Measurements from ENCODE around the gene C1QTNF1.

The C1QTNF1 gene

DNA sequence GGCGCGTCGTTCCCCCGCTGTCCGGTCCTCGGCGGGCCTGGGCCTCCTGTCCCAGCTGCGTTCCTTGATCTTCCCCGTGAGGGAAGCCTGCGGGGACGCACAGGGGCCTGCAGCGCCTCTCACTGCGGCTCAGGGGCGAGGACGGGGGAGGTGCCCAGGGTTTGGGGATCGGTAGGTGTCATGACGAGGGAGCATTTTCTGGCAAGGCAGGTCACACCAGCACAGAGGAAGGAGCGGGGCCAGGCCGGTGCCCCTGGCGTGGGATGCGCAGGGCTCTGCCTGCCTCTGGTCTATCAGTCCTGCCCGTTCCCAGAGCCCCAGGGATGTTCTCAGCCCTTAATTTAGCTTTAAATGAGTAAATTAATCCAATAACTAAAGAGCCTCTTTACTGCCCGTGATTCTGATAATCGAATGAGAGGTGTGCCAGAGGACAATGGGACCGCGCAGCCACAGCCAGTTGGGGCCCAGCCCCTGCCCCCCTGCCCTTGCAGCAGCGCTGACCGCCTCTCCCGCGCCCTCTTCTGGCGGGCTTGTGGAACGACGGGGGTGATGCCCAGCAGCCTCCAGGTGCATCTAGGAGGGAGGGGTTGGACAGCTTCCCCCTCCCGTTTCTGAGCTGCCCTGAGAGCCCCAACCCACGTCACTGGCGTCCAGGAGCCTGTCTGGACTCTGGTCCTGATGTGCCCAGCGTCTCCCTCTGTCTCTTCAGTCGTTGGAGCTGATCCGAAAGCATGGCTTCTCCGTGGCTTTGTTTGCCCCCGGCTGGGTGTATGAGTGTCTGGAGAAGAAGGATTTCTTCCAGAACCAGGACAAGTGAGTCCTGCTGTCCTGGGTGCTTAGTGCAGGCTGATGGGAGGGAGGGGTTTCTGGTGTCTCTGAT, 58.6 kb downstream of the C1QTNF1 start:
- peak; percentile 16 to 20 for DNase-seq

DNA sequence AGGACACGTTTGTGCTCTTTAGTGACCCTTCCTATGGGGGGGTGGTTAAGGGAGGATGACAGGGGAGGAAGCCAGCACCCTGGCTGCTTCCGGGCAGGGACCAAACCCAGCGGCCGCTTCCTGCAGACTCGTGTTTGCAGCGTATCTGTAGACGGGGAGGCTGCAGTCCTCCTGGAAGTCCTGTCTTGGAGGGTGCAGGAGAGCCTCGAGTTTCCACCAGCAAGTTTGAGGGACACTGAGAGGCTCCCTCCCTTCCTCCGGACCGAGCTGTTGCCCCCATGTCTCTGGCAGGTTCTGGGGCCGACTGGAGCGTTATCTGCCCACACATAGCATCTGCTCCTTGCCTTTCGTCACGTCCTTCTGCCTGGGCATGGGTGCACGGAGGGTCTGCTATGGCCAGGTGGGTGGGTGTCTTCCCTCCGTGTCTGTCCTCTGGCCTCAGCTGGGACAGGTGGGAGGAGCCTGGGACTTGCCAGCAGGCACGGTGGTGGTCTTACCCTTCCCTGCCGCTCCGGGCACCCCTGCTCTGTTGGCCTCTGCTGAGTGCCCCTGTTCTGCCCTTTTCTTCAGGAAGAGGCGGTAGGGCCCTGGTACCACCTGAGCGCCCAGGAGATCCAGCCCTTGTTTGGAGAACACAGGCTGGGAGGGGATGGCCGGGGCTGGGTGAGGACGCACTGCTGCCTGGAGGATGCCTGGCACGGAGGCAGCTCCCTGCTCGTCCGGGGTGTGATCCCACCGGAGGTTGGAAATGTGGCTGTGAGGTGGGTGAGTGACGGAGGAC, 59.4 kb downstream of the C1QTNF1 start:
- no peak for DNase-seq

DNA sequence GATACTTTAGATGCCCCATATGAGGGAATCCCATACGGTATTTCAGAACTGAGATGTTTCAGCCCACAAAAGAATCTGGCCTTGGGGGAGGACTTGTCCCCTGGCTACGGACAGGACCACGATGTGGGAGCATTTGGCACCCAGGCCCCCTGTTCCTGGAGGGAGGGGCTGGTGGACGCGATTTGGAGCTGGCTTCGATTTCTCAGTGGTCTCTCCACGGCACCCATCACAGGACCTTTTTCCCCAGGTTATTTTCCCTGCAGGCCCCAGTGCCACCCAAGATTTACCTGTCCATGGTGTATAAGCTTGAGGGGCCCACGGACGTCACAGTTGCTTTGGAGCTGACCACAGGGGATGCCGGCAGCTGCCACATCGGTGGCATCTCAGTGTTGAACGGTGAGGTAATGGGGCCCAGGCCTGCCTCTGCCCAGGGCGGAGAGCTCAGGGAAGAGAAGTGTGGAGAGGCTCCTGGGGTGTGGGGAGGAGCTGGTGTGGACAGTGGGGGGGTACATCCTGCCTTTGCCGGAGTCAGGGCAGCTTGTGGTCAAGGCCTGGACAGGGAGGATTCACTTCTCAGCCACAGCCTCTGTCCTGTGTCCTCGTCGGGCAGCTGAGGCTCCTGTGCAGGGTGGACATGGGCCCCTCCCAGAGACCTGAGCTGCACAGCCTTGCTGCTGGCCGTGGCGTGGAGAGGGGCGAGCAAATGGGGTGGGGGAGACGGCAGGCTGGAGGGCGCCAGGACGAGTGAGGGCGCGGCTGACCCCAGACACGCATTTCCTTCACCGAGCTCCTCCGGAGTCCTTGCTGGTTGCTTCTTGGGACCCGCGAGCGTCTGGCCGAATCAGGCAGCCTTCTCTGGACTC, 60.6 kb downstream of the C1QTNF1 start:
- no peak for DNase-seq

DNA sequence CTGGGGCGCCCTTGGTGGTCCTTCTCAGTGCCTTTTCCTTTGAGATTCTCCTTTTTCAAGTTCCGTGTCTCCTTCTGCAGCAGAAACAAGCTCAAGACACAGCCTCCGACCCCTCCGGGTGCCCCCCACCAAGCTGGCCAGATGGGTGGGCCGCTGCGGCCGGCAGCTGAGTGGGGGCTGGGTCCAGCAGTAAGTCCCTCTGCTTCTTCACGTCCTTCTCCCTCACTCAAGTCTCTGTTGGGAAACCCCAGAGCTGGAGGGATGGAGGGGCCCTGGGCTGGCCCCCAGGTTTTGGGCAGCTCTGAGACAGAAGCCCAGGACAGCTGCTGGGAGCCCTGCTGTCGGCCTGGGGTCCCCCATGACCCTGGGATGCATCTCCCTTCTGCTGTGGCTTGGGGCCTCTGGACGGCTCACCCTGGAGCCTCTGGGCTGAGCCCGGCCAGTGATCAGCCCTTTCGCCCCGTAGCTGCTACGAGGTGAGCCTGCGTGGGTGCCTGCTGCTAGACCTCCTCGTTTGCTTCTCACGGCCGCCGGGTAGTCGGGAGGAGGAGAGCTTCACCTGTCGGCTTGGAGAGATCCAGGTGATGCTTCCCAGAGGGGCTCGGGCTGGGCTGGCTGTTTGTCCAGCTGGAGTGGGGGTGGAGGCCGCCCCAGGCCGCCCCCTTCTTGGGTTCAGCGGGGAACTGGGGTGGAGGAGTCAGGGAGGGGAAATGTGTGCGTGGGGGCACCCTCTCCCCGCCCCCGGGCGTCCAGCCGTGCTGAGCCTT, 61.4 kb downstream of the C1QTNF1 start:
- no peak for DNase-seq

DNA sequence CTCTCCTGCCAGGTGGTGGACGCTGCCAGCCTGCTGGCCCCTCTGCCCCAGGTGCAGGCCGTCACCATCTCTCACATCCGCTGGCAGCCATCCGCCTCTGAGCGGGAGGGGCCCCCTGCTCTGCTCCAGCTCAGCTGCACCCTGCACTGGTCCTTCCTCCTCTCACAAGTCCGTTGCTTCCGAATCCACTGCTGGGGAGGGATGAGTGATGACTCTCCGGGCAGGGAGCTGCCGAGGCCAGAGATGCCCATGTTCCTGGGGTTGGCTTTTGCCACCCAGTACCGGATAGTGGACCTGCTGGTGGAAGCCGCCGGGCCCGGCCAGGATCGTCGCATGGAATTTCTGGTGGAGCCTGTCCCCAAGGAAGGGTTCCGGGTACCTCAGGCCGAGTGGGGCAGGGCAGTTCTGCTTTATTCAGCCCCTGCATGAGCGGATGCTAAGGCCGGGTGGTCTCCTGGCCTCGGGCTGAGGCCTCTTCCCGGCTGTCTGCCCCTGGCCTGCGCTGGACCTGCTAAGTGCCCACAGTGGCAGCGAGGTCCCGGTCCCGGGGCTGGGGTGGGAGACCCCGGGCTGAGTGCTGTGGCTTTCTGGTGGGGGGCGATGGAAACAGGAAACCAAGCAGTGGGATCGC, 62.1 kb downstream of the C1QTNF1 start:
- DNase-seq: no peak

DNA sequence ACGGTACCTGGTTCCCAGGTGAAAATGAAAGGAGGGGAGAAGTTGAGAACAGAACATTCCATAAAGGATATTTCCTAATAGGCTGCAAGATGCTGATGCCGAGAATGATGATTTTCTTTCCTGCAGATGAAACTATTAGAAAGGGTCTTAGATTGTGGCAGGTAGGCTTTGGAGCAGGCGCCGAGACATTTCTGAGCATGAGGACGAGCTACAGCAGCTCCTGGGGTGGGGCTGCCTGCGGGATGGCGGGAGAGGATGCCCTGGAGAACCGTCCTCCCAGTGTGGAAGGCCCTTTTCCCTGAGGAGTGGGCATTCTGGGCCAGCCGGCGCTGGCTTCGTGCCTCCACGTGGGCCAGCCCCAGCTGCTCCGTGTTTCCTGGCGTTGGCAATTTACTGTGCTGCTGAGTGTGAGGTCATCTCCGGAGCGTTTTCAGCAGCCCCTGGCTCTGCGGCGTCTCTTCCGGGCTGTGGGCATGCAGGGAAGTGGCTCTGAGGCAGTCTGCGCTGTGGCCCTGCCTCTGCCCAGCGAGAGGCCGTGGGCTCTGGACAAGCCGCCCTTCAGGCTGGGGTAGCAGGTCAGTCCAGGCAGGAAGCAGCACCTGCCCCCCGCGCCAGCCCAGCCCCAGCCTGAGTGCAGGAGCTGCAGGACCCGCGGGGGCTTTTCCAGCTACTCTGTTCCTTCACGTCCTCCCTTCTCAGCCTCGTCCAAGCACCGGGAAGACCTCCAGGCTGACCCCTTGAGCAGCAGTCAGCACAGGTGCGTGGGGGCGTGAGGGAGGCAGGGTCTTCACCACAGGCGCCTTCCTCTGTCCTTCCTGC, 62.8 kb downstream of the C1QTNF1 start:
- no peak for DNase-seq

DNA sequence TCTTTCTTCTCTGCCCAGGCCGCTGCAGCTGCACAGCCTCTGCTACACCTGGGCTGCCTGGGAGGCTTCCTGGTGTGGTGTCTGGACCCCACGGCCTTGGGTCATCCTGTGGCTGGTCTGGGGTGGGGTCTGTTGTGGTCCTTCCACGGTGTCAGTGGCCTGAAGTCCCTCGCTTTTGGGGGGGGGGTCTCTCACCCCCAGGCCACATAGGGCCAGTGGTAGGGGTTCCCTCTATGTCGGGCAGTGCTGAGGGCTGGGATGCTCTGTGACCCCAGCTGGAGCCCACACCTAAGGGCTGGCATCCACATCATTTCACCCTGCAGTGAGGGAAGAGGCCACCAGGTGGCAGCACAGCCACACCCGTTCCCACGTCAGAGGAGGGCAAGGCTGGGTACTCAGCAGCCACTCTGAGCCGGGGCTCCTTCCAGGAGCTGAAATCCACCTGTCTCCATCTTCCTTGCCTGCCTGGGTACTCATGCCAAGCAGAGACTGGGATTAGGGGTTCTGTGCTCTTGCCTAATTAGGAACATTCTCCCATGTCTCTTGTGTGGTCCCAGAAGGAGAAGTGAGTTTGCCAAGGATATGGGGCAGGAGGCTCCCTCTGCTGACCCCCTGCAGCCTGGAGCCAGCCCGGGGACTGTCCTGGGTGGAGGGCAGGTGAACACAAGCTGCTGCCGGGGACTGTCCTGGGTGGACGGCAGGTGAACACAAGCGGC, 63.6 kb downstream of the C1QTNF1 start:
- DNase-seq: peak; percentile 60 to 70

DNA sequence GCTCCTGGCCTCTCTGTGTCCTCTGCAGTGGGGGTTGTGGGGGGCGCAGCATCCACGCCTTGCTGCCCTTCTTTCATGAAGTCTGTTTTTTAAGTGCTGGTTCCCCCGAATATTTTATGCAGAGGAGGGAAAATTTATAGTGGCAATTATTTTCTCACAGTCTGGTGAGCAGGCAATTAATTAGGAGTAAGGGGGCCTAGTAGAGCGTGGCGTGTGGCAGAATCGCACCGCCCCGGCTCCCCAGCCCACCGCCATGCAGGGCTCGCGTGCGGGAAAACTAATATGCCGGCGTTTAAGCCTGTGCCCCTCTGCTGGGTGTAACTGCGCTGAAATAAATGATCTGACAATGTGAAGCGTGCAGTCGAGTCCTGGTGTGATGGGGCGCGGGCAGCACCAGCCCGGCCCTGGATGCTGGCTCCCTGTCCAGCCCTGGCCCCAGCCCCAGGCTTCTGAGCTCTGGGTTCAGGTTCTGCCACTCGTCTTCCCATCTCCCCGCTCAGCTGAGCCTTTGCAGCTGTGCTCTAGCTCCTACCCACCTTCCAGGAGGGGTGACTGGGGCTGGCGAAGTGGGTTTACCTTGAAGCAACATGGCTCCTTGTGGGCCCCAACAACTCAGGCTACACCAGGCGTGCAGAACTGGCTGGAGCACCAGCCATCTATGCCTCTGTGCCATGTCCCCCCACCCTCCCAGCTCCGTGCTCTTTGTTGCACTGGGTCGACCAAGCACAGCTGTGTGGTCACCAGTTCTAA, 64.5 kb downstream of the C1QTNF1 start:
- no peak for DNase-seq

DNA sequence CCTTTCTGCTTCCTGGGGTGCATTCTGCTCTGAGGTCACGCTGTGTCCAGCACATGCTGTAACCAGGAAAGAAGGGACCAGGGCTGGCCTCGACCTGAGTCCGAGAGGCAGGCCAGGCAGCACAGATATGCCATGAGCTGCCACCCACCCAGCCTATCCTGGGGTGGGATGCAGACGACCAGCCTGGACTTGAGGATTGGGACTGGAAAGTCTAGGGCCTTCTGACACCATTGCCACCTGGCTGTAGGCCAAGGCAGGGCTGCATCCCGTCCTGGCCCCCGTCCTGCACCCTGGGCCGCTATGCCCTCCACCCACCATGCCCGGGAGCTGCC, 65.0 kb downstream of the C1QTNF1 start:
- no peak for DNase-seq

DNA sequence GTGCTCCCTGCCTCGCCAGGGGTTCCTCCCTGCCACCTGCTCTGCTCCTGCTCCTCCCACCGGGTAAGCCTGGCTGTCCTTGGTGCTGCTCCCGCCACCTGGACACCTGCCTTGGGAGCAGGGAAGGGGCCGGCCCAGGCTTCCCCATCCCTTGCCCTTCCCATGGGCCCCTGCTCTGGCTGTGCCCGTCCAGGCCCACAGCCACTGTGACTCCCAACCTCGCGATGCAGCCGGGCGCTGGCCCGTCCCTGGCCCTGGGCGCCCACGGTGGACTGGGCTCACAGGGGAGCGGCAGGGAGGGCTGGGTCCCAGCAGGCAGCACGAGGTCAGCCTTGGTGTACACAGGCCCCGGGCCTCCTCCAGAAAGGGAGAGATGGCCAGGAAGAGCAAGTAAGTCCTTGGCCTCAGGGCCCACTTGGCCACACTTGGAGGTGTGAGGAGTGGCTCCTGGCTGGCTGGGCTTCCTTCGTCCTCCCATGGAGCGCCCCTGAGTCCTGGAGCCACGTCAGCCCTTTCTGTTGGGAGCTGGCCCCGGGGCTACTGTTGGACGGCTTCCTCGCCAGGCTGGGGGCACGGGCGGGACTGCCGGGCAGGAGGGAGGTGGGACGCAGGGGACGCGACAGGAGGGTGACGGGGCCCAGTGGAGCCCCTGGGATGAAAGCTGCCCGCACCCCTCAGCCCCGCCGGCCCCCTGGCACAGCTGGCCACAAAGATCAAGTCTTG, 65.9 kb downstream of the C1QTNF1 start:
- no peak for DNase-seq

DNA sequence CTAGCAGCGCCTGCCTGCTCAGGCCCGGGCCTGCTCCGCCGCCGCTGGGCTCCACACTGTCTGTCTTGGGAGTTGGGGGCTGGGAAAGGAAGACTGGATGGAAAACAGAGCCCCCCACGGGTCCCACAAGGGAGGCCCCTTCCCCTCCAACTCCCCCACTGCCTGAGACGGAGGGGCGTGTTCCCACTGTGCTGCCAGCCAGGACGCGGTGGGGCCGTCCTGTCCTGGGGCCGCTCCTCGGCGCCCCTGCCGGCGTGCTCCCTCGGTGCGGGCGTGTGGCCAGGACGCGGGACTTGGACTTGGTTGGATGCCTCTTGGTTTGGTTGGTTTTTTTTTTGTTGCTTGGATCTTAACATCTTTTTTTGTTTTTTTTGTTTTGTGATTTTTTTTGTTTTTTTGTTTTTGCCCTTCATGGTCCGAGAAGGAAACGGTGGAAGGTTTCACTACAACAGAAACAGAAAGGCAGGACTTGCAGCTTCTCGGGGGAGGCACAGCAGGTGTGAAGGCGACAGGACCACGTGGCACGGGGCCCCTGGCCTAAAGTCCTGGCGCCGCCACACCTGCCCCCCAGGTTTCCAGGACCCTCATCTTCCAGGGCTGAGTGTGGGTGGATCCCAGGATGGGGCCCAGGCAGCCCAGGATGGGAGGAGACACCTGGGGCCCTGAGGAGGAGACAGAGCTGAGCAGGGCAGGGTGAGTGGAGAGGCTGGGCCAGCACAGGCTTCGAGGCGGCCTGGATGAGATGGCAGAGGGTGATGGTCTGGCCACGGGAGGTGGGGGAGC, 66.7 kb downstream of the C1QTNF1 start:
- DNase-seq: no peak

DNA sequence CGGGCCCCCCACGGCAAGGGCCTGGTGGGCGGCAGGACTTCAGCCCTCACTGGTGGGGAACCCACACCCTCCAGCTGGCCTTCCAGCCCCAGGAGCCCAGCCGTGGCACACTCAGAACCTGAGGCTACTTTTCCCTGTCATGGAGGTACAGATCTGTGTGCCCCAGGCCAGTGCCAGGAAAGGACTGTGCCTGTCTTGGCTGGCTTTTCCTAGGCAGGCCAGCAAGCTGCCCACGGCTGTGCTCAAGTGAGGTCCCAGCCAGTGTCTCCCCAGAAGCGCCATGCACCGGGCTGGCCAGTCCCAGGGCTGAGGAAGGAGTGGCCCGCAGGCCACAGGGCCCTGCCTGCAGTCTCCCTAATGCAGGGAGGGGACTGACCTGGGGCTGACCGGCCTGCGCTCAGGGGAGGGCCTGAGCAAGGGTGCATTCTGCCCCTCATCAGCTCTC, 67.3 kb downstream of the C1QTNF1 start:
- no peak for DNase-seq

DNA sequence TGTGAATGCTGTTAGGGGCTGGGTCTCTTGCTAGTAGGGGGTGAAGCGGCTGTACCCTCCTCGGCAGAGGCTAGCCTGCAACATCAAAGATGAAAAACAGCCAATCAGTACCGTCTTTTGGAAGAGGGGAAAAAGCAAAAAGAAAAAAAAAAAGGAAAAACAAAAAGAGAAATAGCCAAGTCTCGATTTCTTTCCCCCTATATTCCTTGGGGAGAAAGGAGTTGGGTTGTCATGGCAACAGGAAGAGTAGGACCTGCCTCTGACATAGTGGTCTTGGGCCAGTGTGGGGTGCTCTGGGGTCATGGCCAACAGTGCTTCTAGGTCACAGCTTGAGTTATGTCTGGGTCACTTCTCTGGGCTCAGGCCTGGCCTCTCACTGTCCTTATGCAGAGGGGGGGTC, 68.6 kb downstream of the C1QTNF1 start:
- no peak for DNase-seq

DNA sequence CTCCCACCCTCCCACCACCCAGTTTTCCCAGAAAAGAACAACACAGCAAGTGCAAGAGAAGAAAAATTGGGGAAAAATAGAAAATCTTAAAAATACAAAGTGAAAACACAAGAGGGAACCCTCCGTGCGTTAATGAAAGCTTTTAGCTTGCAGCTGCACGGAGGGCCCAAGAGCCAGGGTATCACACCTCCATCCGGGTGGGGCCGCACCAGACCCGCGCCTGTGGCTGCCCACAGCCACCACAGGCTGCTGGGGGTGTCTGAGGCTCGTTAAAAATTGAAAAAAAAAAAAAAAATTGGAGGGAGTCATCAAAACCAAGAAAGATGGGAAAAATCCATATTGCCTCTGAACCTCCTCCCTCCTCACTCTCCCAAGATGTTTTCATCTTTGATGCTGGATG, 69.3 kb downstream of the C1QTNF1 start:
- no peak for DNase-seq

DNA sequence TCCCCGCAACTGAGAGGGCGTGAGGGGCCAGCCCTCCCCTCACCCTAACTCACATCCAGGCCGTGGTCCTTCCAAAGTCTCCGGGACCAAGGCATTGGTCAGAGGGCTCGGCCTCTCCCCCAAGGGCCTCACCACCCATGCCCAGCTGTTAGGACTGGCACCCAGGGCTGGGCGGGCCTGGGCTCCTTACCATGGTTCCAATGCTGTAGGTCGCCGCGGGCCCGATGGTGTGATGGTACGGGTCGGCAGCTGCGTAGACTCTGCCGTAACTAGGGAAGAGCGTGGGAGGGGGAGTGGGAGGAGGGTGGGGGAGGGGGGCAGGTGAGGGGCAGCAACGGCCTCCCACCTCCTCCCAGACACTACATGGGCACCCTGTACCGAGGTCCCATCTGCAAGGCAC, 70.3 kb downstream of the C1QTNF1 start:
- DNase-seq: no peak

DNA sequence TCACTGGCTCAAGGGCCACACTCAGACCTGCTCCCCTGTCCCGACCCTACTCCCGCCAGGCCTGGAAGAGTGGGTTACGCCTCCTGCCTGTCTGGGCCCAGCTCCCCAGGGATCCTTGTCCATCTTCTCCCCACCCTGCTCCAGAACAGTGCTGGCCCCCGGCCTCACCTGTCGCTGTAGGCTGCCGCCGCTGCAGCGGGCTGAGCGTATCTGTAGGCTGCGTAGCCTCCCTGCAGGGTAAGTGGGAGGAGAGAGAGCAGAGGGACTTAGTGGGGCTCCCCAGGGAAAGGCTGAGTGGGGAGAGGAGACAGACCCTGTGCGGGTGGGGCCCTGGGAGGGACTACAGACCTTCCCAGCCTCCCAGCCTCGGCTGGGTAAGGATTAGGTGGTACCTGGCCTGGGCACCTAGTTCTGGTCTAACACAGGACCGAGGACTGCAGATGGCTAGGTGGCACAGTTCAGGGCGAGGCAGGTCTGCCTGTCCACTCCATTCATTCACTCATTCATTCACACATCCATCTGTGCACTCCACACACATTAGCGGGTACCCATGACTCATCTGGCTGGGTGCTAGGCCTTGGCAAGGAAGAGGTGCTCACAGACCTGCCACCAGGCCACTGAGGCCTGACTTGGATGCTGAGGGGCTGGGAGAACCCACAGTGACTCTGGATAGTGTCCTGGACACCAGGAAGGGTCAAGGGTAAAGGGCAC, 71.5 kb downstream of the C1QTNF1 start:
- no peak for DNase-seq

DNA sequence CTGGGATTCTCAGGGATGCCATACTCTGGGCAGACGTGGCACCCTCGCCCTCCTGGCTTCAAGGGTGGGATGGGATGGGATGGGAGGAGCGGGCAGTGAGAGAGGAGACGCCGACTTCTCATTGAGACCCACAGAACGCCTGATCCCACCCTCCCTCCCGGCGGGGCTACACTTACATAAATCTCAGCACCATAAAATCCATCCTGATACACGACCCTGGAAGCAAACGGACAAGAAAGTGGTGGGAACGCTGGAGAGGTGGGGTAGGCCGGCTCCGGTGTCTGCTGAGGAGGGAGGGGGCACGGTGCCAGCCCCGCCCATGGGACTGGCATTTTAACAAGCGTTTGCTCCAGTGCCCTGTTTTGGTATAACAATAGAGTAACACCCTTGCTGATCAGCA, 72.5 kb downstream of the C1QTNF1 start:
- no peak for DNase-seq
